Activated B cell treated with CpG ODN at 0.5 μM for 24 hours (primary cell): ENCODE measurements around the gene NAA80. TPM values are rescaled to one million over a fixed set of nuclear protein-coding genes. Genes with fewer than 3 reads are reported as not detected.

Source experiments
- ATAC-seq: fragments of 200-7000 bp; cut with Tn5 transposase; one replicate; pipeline ENCODE4 v1.10.0; 2021; ENCODE audit warnings: low read depth, mild to moderate bottlenecking, moderate library complexity
- CTCF ChIA-PET: fragments of 350-600 bp; sonication (Branson Sonifier 250); formaldehyde crosslinking; loops from one replicate; lab custom pipeline; 2021; ENCODE audit warnings: antibody characterized with exemption; lab: Charles Lee
- POLR2A ChIA-PET: fragments of 350-600 bp; sonication (Branson Sonifier 250); formaldehyde crosslinking; loops from one replicate; lab custom pipeline; 2021; ENCODE audit warnings: antibody characterized with exemption; lab: Charles Lee
- DNase-seq: peaks from one replicate; pipeline ENCODE4 v3.0.0; 2022
- H3K27ac Mint-ChIP-seq: one replicate; pipeline ENCODE4 v1.8.0; 2020; ENCODE audit warnings: mixed read lengths
- H3K27me3 Mint-ChIP-seq: one replicate; pipeline ENCODE4 v1.8.0; 2021; ENCODE audit warnings: mixed read lengths
- H3K36me3 Mint-ChIP-seq: one replicate; pipeline ENCODE4 v1.8.0; 2021; ENCODE audit warnings: low read depth, mixed read lengths
- H3K4me1 Mint-ChIP-seq: one replicate; pipeline ENCODE4 v1.8.0; 2021; ENCODE audit warnings: mixed read lengths
- H3K4me3 Mint-ChIP-seq: one replicate; pipeline ENCODE4 v1.8.0; 2020; ENCODE audit warnings: mild to moderate bottlenecking, mixed read lengths
- H3K9me3 Mint-ChIP-seq: one replicate; pipeline ENCODE4 v1.8.0; 2020; ENCODE audit warnings: mixed read lengths
- CTCF ChIP-seq: fragments of 200-600 bp; IDR thresholded peaks from one replicate; pipeline ENCODE4 v1.8.0; 2022; ENCODE audit warnings: antibody characterized with exemption, mild to moderate bottlenecking
- intact Hi-C: fragments of 100-400 bp; cut with micrococcal nuclease; formaldehyde crosslinking; loops from one replicate; pipeline ENCODE4 v1.15.1; 2024
- total RNA-seq: library from RNA; stranded (reverse); gene quantifications from 2 replicates; pipeline ENCODE4 v1.2.3, GENCODE V29; 2022

The NAA80 gene
- total RNA-seq, 1 donor from 2014 or later = 24.8 TPM

- POLR2A ChIA-PET = interaction anchor here (1.6 to 9.7 kb wide), 3 partner anchors 15 to 25 kb away, joined by 9 to 167 read pairs (median 20); partner anchors contain the start of genes HYAL3, NAA80 and RASSF1
- CTCF ChIA-PET = interaction anchor here (1.0 to 2.5 kb wide), 3 partner anchors 9 to 24 kb away, joined by 3 to 9 read pairs (median 8); partner anchors contain the start of genes HYAL3 and NAA80
- ATAC-seq (no peak), DNase-seq (no peak)
- H3K27me3 Mint-ChIP-seq = no peaks in the 10 kb centered on the region
- H3K4me3 Mint-ChIP-seq = no peak overlapping the region
- intact Hi-C loops = loop anchor here (5.0 kb wide), 1 partner anchor 1606 kb away; the partner anchor contains the start of gene IP6K2
- TF ChIP-seq CTCF = no peak
- H3K9me3 Mint-ChIP-seq = no peaks in the 10 kb centered on the region
- H3K36me3 Mint-ChIP-seq = peaks cover 22% of the 10 kb centered on the region
- peak overlapping the region; percentile 7 for H3K27ac Mint-ChIP-seq
- H3K4me1 Mint-ChIP-seq = peaks cover 41% of the 10 kb centered on the region
Observed at GRCh38 chr3:50323092-50323600, 23.9 kb upstream of the NAA80 start.

DNA sequence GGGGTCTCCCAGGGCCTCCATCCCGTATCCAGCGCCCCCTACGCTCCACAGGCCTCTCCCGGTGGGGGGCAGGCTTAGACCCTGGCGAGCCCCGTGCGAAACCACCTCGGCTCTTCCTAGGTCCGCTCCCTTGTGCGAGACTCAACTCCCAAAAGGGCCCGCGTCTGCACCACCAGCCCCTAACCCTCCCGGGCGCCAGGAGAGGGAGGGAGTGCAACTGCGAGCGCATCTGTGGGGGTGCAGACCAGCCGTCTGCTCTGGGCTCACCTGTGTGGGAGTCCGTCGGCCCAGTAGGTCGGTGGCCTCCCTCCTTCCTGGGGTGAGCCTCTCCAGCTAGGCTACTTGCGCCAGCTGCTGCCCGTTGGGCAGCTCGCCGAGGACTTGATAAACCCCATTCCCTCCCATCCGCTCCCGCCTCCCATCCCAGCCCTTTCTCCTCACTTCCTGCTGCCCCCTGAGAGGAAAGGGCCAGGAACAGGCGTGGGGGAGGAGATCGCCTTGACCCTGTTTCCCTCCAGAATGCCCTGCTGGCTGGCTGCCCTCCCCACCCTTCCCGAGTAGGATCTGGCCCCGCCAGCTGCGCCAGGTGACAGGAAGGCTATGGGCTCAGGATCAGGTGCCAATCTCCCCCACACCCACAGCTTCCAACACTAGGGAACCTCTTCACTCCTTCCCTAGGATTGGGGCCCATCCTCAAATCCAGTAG lies 23.3 kb upstream of the NAA80 start, which contains the start of gene HYAL2:
TSS of gene HYAL2 (minus strand) at position 360 of the 706 bp plus-strand sequence. CDS start 2,256 bp downstream, outside the sequence.
- H3K36me3 Mint-ChIP-seq = peaks cover 20% of the 10 kb centered on the region
- intact Hi-C loops = loop anchor here (5.0 kb wide), 1 partner anchor 1605 kb away; the partner anchor contains the start of gene IP6K2
- ATAC-seq (no peak), DNase-seq (no peak)
- H3K9me3 Mint-ChIP-seq = no peaks in the 10 kb centered on the region
- no peaks in the 10 kb centered on the region for H3K27me3 Mint-ChIP-seq
- ChIA-PET POLR2A (interaction anchor here (1.2 to 9.7 kb wide), 3 partner anchors 16 to 86 kb away, joined by 3 to 167 read pairs (median 20); partner anchors contain the start of genes HYAL3, NAA80 and RASSF1), CTCF (interaction anchor here (2.0 to 2.5 kb wide), 2 partner anchors 15 to 23 kb away, joined by 8 to 9 read pairs; partner anchors contain the start of genes HYAL3 and NAA80)
- TF ChIP-seq CTCF = no peak
- peak within 1 kb of the TSS; percentile 98 for H3K27ac Mint-ChIP-seq
- peaks cover 40% of the 10 kb centered on the region for H3K4me1 Mint-ChIP-seq
- H3K4me3 Mint-ChIP-seq = peak within 1 kb of the TSS; percentile 87

- DNase-seq = no peak
- Mint-ChIP-seq H3K27ac (no peak overlapping the region), H3K27me3 (no peaks in the 10 kb centered on the region), H3K36me3 (peaks cover 20% of the 10 kb centered on the region), H3K4me3 (peak overlapping the region; percentile 87), H3K4me1 (peaks cover 38% of the 10 kb centered on the region), H3K9me3 (no peaks in the 10 kb centered on the region)
- intact Hi-C loops = loop anchor here (5.0 kb wide), 1 partner anchor 1605 kb away; the partner anchor contains the start of gene IP6K2
- no peak for TF ChIP-seq CTCF
- ChIA-PET POLR2A (interaction anchor here (0.6 to 9.7 kb wide), 8 partner anchors 12 to 86 kb away, joined by 3 to 167 read pairs (median 5); partner anchors contain the start of genes CYB561D2, GNAI2, HYAL3 and IFRD2), CTCF (interaction anchor here (1.0 to 2.5 kb wide), 4 partner anchors 15 to 127 kb away, joined by 3 to 9 read pairs (median 6); partner anchors contain the start of genes HYAL3, NAA80 and RASSF1)
- no peak for ATAC-seq
Observed at GRCh38 chr3:50322115-50322385, 22.8 kb upstream of the NAA80 start.

DNA sequence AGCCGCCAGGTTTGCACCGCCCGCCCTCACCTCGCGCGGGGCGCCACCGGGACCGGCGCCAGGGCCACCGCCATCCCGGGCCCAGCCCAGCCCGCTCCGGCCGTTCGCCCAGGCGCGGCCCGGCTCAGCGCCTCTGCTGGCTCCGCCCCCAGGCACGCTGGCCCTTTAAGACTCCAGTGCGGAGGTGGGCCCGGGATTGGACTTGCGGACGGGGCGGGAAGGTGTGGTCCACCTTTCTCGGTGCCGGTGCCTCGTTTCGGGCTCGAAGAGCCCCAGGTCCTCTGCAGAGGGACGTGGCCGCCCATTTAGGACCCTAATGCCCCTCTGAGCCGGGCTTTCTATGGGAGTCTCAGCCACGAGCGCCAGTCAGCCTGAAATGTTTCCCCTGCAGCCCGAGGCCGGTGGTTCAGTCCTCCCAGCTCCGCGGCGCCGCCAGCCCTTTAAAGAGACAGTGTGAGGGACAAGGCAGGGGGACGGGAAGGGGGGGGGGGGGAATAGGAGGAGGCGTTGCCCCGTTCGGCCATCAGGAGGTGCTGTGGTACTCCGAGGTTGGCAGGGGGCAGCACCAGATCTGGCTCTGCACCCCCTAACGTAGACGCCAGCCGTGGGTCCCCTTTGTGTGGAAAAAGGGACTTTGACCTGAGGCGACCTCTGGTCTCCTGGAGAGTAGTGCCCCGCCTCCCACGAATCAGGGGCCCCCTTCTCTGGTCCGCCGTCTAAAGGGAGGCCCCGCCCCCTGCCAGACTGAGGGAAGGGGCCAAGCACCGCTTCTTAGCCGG lies 22.3 kb upstream of the NAA80 start:
- intact Hi-C loops = loop anchor here (1.0 to 5.0 kb wide), 7 partner anchors 15 to 1604 kb away; partner anchors contain the start of genes HYAL3, IFRD2, IP6K2 and NAA80
- ChIA-PET POLR2A (interaction anchor here (0.6 to 9.7 kb wide), 14 partner anchors 11 to 1225 kb away, joined by 3 to 167 read pairs (median 4); partner anchors contain the start of genes CYB561D2, GNAI2, HYAL3 and IFRD2), CTCF (interaction anchor here (0.6 to 2.5 kb wide), 7 partner anchors 16 to 1730 kb away, joined by 3 to 9 read pairs (median 3); partner anchors contain the start of genes GNAI2, HYAL3, NAA80 and RASSF1)
- H3K36me3 Mint-ChIP-seq = peaks cover 20% of the 10 kb centered on the region
- peak; percentile 88 for DNase-seq
- peaks cover 40% of the 10 kb centered on the region for H3K4me1 Mint-ChIP-seq
- ATAC-seq = peak; percentile 81
- peak overlapping the region; percentile 88 for H3K4me3 Mint-ChIP-seq
- H3K9me3 Mint-ChIP-seq = no peaks in the 10 kb centered on the region
- peak overlapping the region; percentile 98 for H3K27ac Mint-ChIP-seq
- H3K27me3 Mint-ChIP-seq = no peaks in the 10 kb centered on the region
- TF ChIP-seq CTCF = no peak
